ENCODE measurements around the gene CD22. TPM values are rescaled to one million over a fixed set of nuclear protein-coding genes. Genes with fewer than 3 reads are reported as not detected.

The CD22 gene
- total RNA-seq, 1 experiment from 2014 or later = not detected

- Histone ChIP-seq H3K27ac (ENCODE audit: low read depth, low read length, poor library complexity, severe bottlenecking) (no peak overlapping the region), H3K4me3 (ENCODE audit: low read depth, low read length, poor library complexity, severe bottlenecking) (no peak overlapping the region), H3K36me3 (ENCODE audit: insufficient read depth, low read length, poor library complexity, severe bottlenecking) (no peaks in the 10 kb centered on the region), H3K9me3 (ENCODE audit: low read depth, low read length, poor library complexity, severe bottlenecking) (no peaks in the 10 kb centered on the region), H3K4me1 (ENCODE audit: insufficient read depth, low read length, poor library complexity, severe bottlenecking) (peaks cover 19% of the 10 kb centered on the region), H3K27me3 (replicated peaks; ENCODE audit: insufficient read depth, low read depth, low read length, poor library complexity) (no peaks in the 10 kb centered on the region)
- BruUV-seq (replicated peaks) = no TSS peak
- no peak for TF ChIP-seq EZH2 (IDR thresholded peaks at IDR 0.05; ENCODE audit: borderline replicate concordance, low read depth, low read length, poor library complexity, severe bottlenecking)
- TF ChIP-seq CTCF (conservative IDR thresholded peaks at IDR 0.05; ENCODE audit: low read depth, low read length) = peak; percentile 83
- DNase-seq (ENCODE audit: low spot score) = peak; percentile 82
- intact Hi-C loops (cut with micrococcal nuclease; ENCODE audit: unreplicated experiment) = loop anchor here (1.0 to 10.0 kb wide), 3 partner anchors 116 to 292 kb away; partner anchors contain the start of genes COX6B1 and ETV2
- POLR2A ChIA-PET (ENCODE audit: low non-redundant PET) = interaction anchor here (0.6 kb wide), 1 partner anchor 79 kb away, joined by 3 read pairs; no protein-coding TSS in a partner anchor
- CTCF ChIA-PET = interaction anchor here (0.5 to 2.3 kb wide), 4 partner anchors 116 to 211 kb away, joined by 3 to 23 read pairs (median 8); no protein-coding TSS in a partner anchor
Measured at GRCh38 chr19:35352448-35353304, 23.7 kb downstream of the CD22 start.

GRCh38 chr19:35353635-35354034 is 24.6 kb downstream of the CD22 start:
- BruUV-seq (replicated peaks) = no TSS peak
- POLR2A ChIA-PET (ENCODE audit: low non-redundant PET) = no interaction called here
- intact Hi-C loops (cut with micrococcal nuclease; ENCODE audit: unreplicated experiment) = loop anchor here (2.0 to 10.0 kb wide), 2 partner anchors 115 to 291 kb away; partner anchors contain the start of genes COX6B1 and ETV2
- TF ChIP-seq EZH2 (IDR thresholded peaks at IDR 0.05; ENCODE audit: borderline replicate concordance, low read depth, low read length, poor library complexity, severe bottlenecking) (no peak), CTCF (conservative IDR thresholded peaks at IDR 0.05; ENCODE audit: low read depth, low read length) (no peak)
- H3K4me3 ChIP-seq (ENCODE audit: low read depth, low read length, poor library complexity, severe bottlenecking) = no peak overlapping the region
- H3K9me3 ChIP-seq (ENCODE audit: low read depth, low read length, poor library complexity, severe bottlenecking) = no peaks in the 10 kb centered on the region
- H3K27ac ChIP-seq (ENCODE audit: low read depth, low read length, poor library complexity, severe bottlenecking) = no peak overlapping the region
- H3K36me3 ChIP-seq (ENCODE audit: insufficient read depth, low read length, poor library complexity, severe bottlenecking) = no peaks in the 10 kb centered on the region
- no peak for DNase-seq (ENCODE audit: low spot score)
- peaks cover 27% of the 10 kb centered on the region for H3K4me1 ChIP-seq (ENCODE audit: insufficient read depth, low read length, poor library complexity, severe bottlenecking)
- CTCF ChIA-PET = interaction anchor here (0.6 to 2.3 kb wide), 3 partner anchors 115 to 607 kb away, joined by 3 to 23 read pairs (median 3); no protein-coding TSS in a partner anchor
- H3K27me3 ChIP-seq (replicated peaks; ENCODE audit: insufficient read depth, low read depth, low read length, poor library complexity) = no peaks in the 10 kb centered on the region

GRCh38 chr19:35354898-35355297 is 25.9 kb downstream of the CD22 start:
- no peak overlapping the region for H3K27ac ChIP-seq (ENCODE audit: low read depth, low read length, poor library complexity, severe bottlenecking)
- no peaks in the 10 kb centered on the region for H3K36me3 ChIP-seq (ENCODE audit: insufficient read depth, low read length, poor library complexity, severe bottlenecking)
- H3K27me3 ChIP-seq (replicated peaks; ENCODE audit: insufficient read depth, low read depth, low read length, poor library complexity) = no peaks in the 10 kb centered on the region
- H3K4me1 ChIP-seq (ENCODE audit: insufficient read depth, low read length, poor library complexity, severe bottlenecking) = peaks cover 27% of the 10 kb centered on the region
- no peak for DNase-seq (ENCODE audit: low spot score)
- no TSS peak for BruUV-seq (replicated peaks)
- TF ChIP-seq CTCF (conservative IDR thresholded peaks at IDR 0.05; ENCODE audit: low read depth, low read length) (no peak), EZH2 (IDR thresholded peaks at IDR 0.05; ENCODE audit: borderline replicate concordance, low read depth, low read length, poor library complexity, severe bottlenecking) (no peak)
- intact Hi-C loops (cut with micrococcal nuclease; ENCODE audit: unreplicated experiment) = loop anchor here (10.0 kb wide), 1 partner anchor 290 kb away; the partner anchor contains the start of genes COX6B1 and ETV2
- ChIA-PET POLR2A (ENCODE audit: low non-redundant PET) (no interaction called here), CTCF (no interaction called here)
- H3K4me3 ChIP-seq (ENCODE audit: low read depth, low read length, poor library complexity, severe bottlenecking) = no peak overlapping the region
- no peaks in the 10 kb centered on the region for H3K9me3 ChIP-seq (ENCODE audit: low read depth, low read length, poor library complexity, severe bottlenecking)
